Mesenchymal stem cell (in vitro differentiated cells and primary cell): ENCODE measurements around the gene NKAIN2.

ENCODE experiments used
- DNase-seq: peaks from one replicate; pipeline ENCODE4 v3.0.0-alpha.2; 2013
- H2AFZ ChIP-seq: one replicate; pipeline ENCODE4 v1.6.1; 2013; ENCODE audit warnings: low read depth, mild to moderate bottlenecking, control low read depth, inconsistent platforms, low read length, moderate library complexity
- H2AK5ac ChIP-seq: 2 replicates; pipeline ENCODE4 v1.6.1; 2013; ENCODE audit warnings: low read length, moderate library complexity, mild to moderate bottlenecking, inconsistent platforms; ENCODE audit not compliant: severe bottlenecking
- H2BK120ac ChIP-seq: one replicate; pipeline ENCODE4 v1.6.1; 2013; ENCODE audit warnings: low read depth, mild to moderate bottlenecking, inconsistent platforms, low read length, moderate library complexity
- H2BK12ac ChIP-seq, 2 experiments: one replicate each; pipeline ENCODE4 v1.6.1; 2013; ENCODE audit warnings: inconsistent platforms in 2 of 2, low read length in 2 of 2, mild to moderate bottlenecking in 2 of 2, moderate library complexity in 2 of 2, control low read depth in 1 of 2
- H2BK15ac ChIP-seq: one replicate; pipeline ENCODE4 v1.6.1; 2013; ENCODE audit warnings: mild to moderate bottlenecking, low read depth, inconsistent platforms; ENCODE audit not compliant: poor library complexity, severe bottlenecking
- H2BK5ac ChIP-seq: 2 replicates; pipeline ENCODE4 v1.6.1; 2013; ENCODE audit warnings: low read depth, mild to moderate bottlenecking, low read length, control low read depth, inconsistent platforms; ENCODE audit not compliant: poor library complexity, severe bottlenecking
- H3K14ac ChIP-seq, 2 experiments: one replicate each; pipeline ENCODE4 v1.6.1; 2013; ENCODE audit warnings: inconsistent platforms in 2 of 2, low read length in 2 of 2, control low read depth in 1 of 2, mild to moderate bottlenecking in 1 of 2, moderate library complexity in 1 of 2
- H3K18ac ChIP-seq, 2 experiments: one replicate each; pipeline ENCODE4 v1.6.1; 2013; ENCODE audit warnings: inconsistent platforms in 2 of 2, low read length in 2 of 2, control low read depth in 1 of 2, low read depth in 1 of 2, mild to moderate bottlenecking in 1 of 2
- H3K23ac ChIP-seq, 2 experiments: one replicate each; pipeline ENCODE4 v1.6.1; 2013; ENCODE audit warnings: inconsistent platforms in 2 of 2, low read length in 2 of 2, mild to moderate bottlenecking in 2 of 2, moderate library complexity in 2 of 2, control low read depth in 1 of 2
- H3K27ac ChIP-seq: 2 replicates; pipeline ENCODE4 v1.5.1; 2013; ENCODE audit warnings: mild to moderate bottlenecking, moderate library complexity, low read length, control low read depth, inconsistent platforms; ENCODE audit not compliant: poor library complexity, severe bottlenecking
- H3K27me3 ChIP-seq, 2 experiments: 2 replicates each; pipeline versions ENCODE4 v1.6.1 to v1.7.0; 2013; ENCODE audit warnings: low read length in 2 of 2, mild to moderate bottlenecking in 2 of 2, moderate library complexity in 2 of 2, control low read depth in 1 of 2, inconsistent platforms in 1 of 2; ENCODE audit not compliant: control insufficient read depth in 1 of 2, insufficient read depth in 1 of 2
- H3K36me3 ChIP-seq, 2 experiments: 2 replicates each; pipeline versions ENCODE4 v1.6.1 to v1.7.0; 2013; ENCODE audit warnings: low read length in 2 of 2, control low read depth in 1 of 2, inconsistent platforms in 1 of 2, low read depth in 1 of 2, mild to moderate bottlenecking in 1 of 2; ENCODE audit not compliant: insufficient read depth in 2 of 2, control insufficient read depth in 1 of 2
- H3K4ac ChIP-seq, 2 experiments: one replicate each; pipeline ENCODE4 v1.6.1; 2013; ENCODE audit warnings: inconsistent platforms in 2 of 2, low read length in 2 of 2, mild to moderate bottlenecking in 2 of 2, moderate library complexity in 2 of 2, control low read depth in 1 of 2, low read depth in 1 of 2
- H3K4me1 ChIP-seq: 2 replicates; pipeline ENCODE4 v1.6.1; 2013; ENCODE audit warnings: low read depth, low read length, control low read depth; ENCODE audit not compliant: control insufficient read depth, insufficient read depth
- H3K4me2 ChIP-seq: 2 replicates; pipeline ENCODE4 v1.6.1; 2013; ENCODE audit warnings: low read length, mild to moderate bottlenecking, inconsistent platforms; ENCODE audit not compliant: poor library complexity, severe bottlenecking
- H3K4me3 ChIP-seq, 2 experiments: 2 replicates each; pipeline versions ENCODE4 v1.5.1 to v1.7.0; 2013; ENCODE audit warnings: low read length in 2 of 2, mild to moderate bottlenecking in 2 of 2, control low read depth in 1 of 2, low read depth in 1 of 2; ENCODE audit not compliant: insufficient read depth in 1 of 2
- H3K79me1 ChIP-seq: replicated peaks from 2 replicates; pipeline ENCODE4 v1.6.1; 2013; ENCODE audit warnings: mild to moderate bottlenecking, control low read depth, low read length, inconsistent platforms; ENCODE audit not compliant: poor library complexity, severe bottlenecking
- H3K9ac ChIP-seq: 2 replicates; pipeline ENCODE4 v1.7.0; 2013; ENCODE audit warnings: mild to moderate bottlenecking, low read length, moderate library complexity
- H3K9me3 ChIP-seq: 2 replicates; pipeline ENCODE4 v1.7.0; 2013; ENCODE audit warnings: mild to moderate bottlenecking, low read length; ENCODE audit not compliant: control insufficient read depth
- H4K8ac ChIP-seq: one replicate; pipeline ENCODE4 v1.6.1; 2013; ENCODE audit warnings: inconsistent platforms, mild to moderate bottlenecking, low read length, moderate library complexity
- H4K91ac ChIP-seq: one replicate; pipeline ENCODE4 v1.6.1; 2013; ENCODE audit warnings: mild to moderate bottlenecking, low read length, inconsistent platforms
- WGBS: methylation state at CpG from one replicate; pipeline ENCODE4 v1.1.7; 2013; ENCODE audit warnings: mixed read lengths; 5-methylcytosine and 5-hydroxymethylcytosine counted together

NKAIN2 gene

DNA sequence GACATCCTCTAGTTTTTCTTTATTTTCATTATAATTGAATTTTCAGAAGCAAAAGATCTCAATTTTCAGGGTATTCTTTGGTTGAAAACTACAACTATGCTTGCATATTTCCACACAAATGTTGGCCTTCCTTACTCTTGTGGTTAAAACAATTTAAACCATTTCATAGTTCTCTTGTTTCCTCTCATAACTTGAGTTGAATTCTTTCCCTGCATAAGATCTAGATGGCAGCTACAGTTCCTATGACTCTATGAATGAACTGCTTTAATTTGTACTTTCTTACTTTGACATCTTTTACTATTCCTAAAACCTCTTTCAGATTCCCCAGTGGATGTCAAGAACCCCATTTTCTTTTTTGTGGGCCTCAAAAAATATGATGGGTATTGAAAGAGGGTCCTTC lies 564.5 kb downstream of the NKAIN2 start:
- Histone ChIP-seq H2BK120ac (no peak overlapping the region), H3K14ac (no peak overlapping the region), H3K79me1 (no peaks in the 10 kb centered on the region), H4K8ac (no peak overlapping the region), H3K9ac (no peak overlapping the region), H3K4ac (no peak overlapping the region), H3K27me3 (no peaks in the 10 kb centered on the region), H3K27ac (no peak overlapping the region), H2AK5ac (no peak overlapping the region), H2BK12ac (no peak overlapping the region), H3K18ac (no peak overlapping the region), H3K9me3 (no peaks in the 10 kb centered on the region), H2BK5ac (no peak overlapping the region), H4K91ac (no peak overlapping the region), H3K4me2 (no peak overlapping the region), H2AFZ (no peak overlapping the region), H3K4me1 (no peaks in the 10 kb centered on the region), H2BK15ac (no peak overlapping the region), H3K36me3 (no peaks in the 10 kb centered on the region), H3K4me3 (no peak overlapping the region), H3K23ac (no peak overlapping the region)
- DNase-seq = no peak

DNA sequence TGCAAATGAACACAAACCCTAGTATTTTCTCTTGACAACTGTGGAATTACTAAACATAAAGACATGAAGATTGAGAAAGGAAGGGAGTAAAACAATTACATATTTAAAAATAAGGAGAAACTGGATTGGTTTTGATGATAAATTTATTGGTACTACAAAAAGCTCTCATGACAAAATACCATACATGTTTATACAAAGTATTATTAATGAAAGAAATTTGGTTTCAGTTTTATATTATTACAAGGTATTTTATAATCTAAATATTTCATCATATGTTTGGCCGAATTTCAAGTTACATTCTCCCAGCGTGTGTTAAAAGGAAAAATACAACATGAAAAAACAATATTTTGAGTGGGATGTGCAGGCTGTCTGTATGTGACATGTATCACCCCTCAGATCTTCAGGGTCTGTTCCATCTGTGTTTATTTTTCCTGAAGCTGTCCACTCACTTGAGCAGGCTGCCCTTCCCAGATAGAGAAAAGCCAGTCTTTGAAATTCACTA lies 568.4 kb downstream of the NKAIN2 start:
- no CpG with 5 or more reads among the region's 2 CpGs for WGBS
- no peaks in the 10 kb centered on the region for H3K79me1 ChIP-seq
- no peak overlapping the region for H2BK5ac ChIP-seq
- H4K91ac ChIP-seq = no peak overlapping the region
- H2BK12ac ChIP-seq = no peak overlapping the region
- DNase-seq = peak; percentile 32
- H3K18ac ChIP-seq = no peak overlapping the region
- no peaks in the 10 kb centered on the region for H3K4me1 ChIP-seq
- no peak overlapping the region for H4K8ac ChIP-seq
- H2AK5ac ChIP-seq = no peak overlapping the region
- H3K9ac ChIP-seq = no peak overlapping the region
- H3K4me2 ChIP-seq = no peak overlapping the region
- no peak overlapping the region for H2AFZ ChIP-seq
- H3K23ac ChIP-seq = no peak overlapping the region
- H3K27ac ChIP-seq = no peak overlapping the region
- H3K27me3 ChIP-seq = no peaks in the 10 kb centered on the region
- H2BK15ac ChIP-seq = no peak overlapping the region
- H3K4ac ChIP-seq = no peak overlapping the region
- no peaks in the 10 kb centered on the region for H3K36me3 ChIP-seq
- no peaks in the 10 kb centered on the region for H3K9me3 ChIP-seq
- no peak overlapping the region for H2BK120ac ChIP-seq
- H3K4me3 ChIP-seq = no peak overlapping the region
- no peak overlapping the region for H3K14ac ChIP-seq

DNA sequence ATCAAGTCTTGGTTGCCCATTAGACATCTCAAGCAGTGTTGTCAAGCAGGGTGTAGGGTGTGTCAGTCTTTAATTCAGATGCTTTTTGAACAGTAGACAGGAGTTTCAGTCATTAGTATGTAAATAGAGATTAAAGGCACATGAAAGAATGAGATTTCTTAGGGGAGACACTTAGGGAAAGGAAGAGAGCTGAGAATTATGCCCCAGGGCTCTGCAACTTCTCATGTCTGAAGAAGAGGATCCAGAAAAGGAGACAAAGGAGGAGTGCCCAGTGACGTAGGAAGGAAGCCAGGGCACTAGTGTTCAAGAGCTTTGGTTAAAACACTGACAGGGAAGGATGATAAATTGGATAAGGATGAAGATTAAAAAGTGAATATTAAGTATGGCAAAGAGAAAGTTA lies 569.7 kb downstream of the NKAIN2 start:
- DNase-seq = peak; percentile 9
- no peaks in the 10 kb centered on the region for H3K36me3 ChIP-seq
- no peak overlapping the region for H3K4ac ChIP-seq
- no peaks in the 10 kb centered on the region for H3K4me1 ChIP-seq
- no peak overlapping the region for H3K23ac ChIP-seq
- H3K27ac ChIP-seq = no peak overlapping the region
- H3K4me3 ChIP-seq = no peak overlapping the region
- no peaks in the 10 kb centered on the region for H3K79me1 ChIP-seq
- WGBS = 26% methylated on average over 1 of the region's 1 CpG
- H3K9ac ChIP-seq = no peak overlapping the region
- no peak overlapping the region for H2AFZ ChIP-seq
- no peak overlapping the region for H2BK120ac ChIP-seq
- no peak overlapping the region for H2BK15ac ChIP-seq
- no peaks in the 10 kb centered on the region for H3K27me3 ChIP-seq
- no peak overlapping the region for H2BK5ac ChIP-seq
- H3K18ac ChIP-seq = no peak overlapping the region
- H3K4me2 ChIP-seq = no peak overlapping the region
- H4K91ac ChIP-seq = no peak overlapping the region
- H4K8ac ChIP-seq = no peak overlapping the region
- no peaks in the 10 kb centered on the region for H3K9me3 ChIP-seq
- no peak overlapping the region for H3K14ac ChIP-seq
- H2AK5ac ChIP-seq = no peak overlapping the region
- no peak overlapping the region for H2BK12ac ChIP-seq

DNA sequence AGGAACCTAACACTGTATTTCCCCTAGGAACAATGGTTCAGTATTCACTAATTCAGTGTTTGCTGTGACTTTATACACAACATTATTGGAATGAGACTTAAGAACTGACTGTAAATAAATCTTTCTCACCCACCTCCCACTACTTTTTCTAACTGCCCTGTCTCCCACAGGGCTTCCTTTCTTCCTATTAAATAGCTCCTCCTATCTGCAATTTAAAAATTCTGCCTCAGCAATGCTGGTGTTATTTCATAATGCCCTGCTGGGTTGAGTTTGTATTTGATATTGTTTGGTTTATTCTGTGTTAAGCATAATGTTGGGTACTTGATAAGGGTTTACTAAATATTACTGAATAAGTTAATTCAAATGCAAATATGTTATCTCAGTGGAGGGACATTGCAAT lies 585.5 kb downstream of the NKAIN2 start:
- Histone ChIP-seq H2AK5ac (no peak overlapping the region), H4K8ac (no peak overlapping the region), H3K9ac (no peak overlapping the region), H3K18ac (no peak overlapping the region), H3K36me3 (no peaks in the 10 kb centered on the region), H2AFZ (no peak overlapping the region), H3K14ac (no peak overlapping the region), H2BK15ac (no peak overlapping the region), H3K4me1 (no peaks in the 10 kb centered on the region), H3K4me2 (no peak overlapping the region), H4K91ac (no peak overlapping the region), H3K27ac (no peak overlapping the region), H2BK120ac (no peak overlapping the region), H3K79me1 (no peaks in the 10 kb centered on the region), H3K4ac (no peak overlapping the region), H3K23ac (no peak overlapping the region), H3K9me3 (peaks cover 10% of the 10 kb centered on the region), H3K27me3 (no peaks in the 10 kb centered on the region), H2BK12ac (no peak overlapping the region), H3K4me3 (no peak overlapping the region), H2BK5ac (no peak overlapping the region)
- DNase-seq = no peak
